Effector memory CD8-positive, alpha-beta T cell (primary cell): ENCODE data around the gene SMYD5.
A peak's percentile ranks its signal among the peaks of the same experiment; 100 is the strongest.

Source experiments
- ATAC-seq: fragments of 150-1000 bp; cut with Tn5 transposase; replicated peaks from 2 replicates; pipeline ENCODE4 v1.10.0; 2021; ENCODE audit warnings: mild to moderate bottlenecking, moderate library complexity
- DNase-seq, 3 experiments: peaks; one replicate each; pipeline ENCODE4 v3.0.0; 2021
- H3K27ac Mint-ChIP-seq, 2 donors: one replicate each; pipeline ENCODE4 v1.8.0; 2022; ENCODE audit warnings: mild to moderate bottlenecking in 2 of 2, mixed read lengths in 2 of 2, moderate library complexity in 2 of 2
- H3K27me3 Mint-ChIP-seq, 2 donors: one replicate each; pipeline ENCODE4 v1.8.0; 2022; ENCODE audit warnings: mixed read lengths in 2 of 2
- H3K36me3 Mint-ChIP-seq: one replicate; pipeline ENCODE4 v1.8.0; 2022; ENCODE audit warnings: mild to moderate bottlenecking, moderate library complexity, mixed read lengths; ENCODE audit not compliant: insufficient read depth
- H3K4me1 Mint-ChIP-seq, 2 donors: one replicate each; pipeline ENCODE4 v1.8.0; 2022; ENCODE audit warnings: low read depth in 2 of 2, mixed read lengths in 2 of 2
- H3K4me3 Mint-ChIP-seq, 2 donors: one replicate each; pipeline ENCODE4 v1.8.0; 2022; ENCODE audit warnings: mild to moderate bottlenecking in 2 of 2, mixed read lengths in 2 of 2, moderate library complexity in 2 of 2
- H3K9me3 Mint-ChIP-seq, 2 donors: one replicate each; pipeline ENCODE4 v1.8.0; 2022; ENCODE audit warnings: mixed read lengths in 2 of 2

The SMYD5 gene

DNA sequence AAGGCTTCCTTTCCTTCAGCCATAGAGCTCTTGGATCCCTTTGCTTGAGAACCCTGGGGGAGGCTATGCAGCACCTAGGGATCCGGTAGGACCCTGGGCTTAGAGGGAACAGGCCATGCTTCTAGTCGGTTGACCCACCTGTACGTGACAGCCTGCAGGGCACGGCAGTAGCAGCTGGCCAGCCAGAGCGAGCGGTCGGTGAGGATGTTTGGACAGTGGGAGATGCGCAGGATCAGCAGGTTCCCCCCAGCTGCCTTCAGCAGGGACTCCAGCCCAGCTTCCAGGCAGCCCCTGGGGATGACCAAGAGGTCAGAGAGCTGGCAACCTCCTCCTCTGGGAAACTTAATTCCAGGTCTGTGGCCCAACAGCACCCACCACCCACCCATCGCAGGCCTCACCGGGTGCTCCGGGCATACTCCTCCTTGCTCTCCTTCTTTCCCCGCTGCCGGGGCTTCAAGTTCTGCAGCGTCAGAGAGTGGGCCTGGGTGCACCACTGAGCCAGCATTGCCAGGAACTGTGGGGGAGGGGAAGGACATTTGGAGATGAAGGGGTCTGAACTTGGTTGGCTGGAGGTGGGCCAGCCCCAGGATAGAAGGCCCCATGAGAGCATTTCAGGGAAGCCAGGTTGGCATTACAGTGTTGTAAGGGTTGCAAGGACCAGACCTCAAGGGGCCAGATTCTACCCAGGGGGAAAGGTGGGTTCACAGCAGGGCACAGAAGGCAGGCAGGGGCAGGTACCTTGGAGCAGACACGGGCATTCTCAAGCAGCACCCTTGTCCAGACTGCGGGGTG lies 49.7 kb downstream of the SMYD5 start:
- Mint-ChIP-seq H3K27me3 (no peaks in the 10 kb centered on the region), H3K9me3 (no peaks in the 10 kb centered on the region), H3K36me3 (peaks cover 8% of the 10 kb centered on the region), H3K27ac (no peak overlapping the region), H3K4me3 (no peak overlapping the region), H3K4me1 (peaks cover 9 to 12% of the 10 kb centered on the region in 2 donors)
- ATAC-seq, result no peak
- DNase-seq, result no peak

DNA sequence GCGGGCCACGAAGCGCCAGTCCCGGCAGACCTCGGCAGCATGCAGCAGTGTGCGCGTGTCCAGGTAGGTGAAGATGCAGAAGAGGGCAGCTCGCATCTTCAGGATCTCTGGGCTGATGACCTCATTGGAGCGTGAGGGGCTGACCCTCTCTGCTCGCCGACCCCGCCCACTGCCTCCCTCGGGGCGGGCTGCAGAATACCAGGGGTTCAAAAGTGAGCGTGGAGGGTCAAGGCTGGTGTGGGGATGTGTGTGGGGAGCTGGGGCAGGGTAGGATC lies 50.2 kb downstream of the SMYD5 start:
- Mint-ChIP-seq H3K4me3 (no peak overlapping the region), H3K9me3 (no peaks in the 10 kb centered on the region), H3K27me3 (no peaks in the 10 kb centered on the region), H3K27ac (no peak overlapping the region), H3K4me1 (peaks cover 9 to 12% of the 10 kb centered on the region in 2 donors), H3K36me3 (peaks cover 8% of the 10 kb centered on the region)
- DNase-seq, result no peak
- no peak for ATAC-seq

DNA sequence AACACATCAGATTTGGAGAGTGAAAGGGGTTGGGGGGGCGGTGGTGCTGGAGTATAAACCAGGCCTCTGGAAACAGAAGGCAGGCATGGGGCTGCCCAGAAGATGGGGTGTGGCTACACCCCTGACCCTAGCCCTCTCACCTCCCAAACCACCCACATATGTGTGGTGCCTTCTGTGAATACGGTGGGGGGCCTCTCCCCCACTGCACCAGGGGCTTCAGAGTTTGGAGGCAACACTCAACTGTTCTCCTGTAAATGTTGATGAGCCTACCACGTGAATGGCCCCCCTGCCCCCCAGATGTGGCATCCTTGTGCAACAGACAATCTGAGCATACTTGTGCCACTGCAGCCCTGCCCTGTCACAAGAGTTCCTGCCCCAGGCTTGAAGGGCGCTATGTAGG lies 50.7 kb downstream of the SMYD5 start:
- no peak for DNase-seq
- Mint-ChIP-seq H3K27ac (no peak overlapping the region), H3K27me3 (no peaks in the 10 kb centered on the region), H3K4me3 (no peak overlapping the region), H3K9me3 (no peaks in the 10 kb centered on the region), H3K4me1 (peaks cover 9 to 14% of the 10 kb centered on the region in 2 donors), H3K36me3 (peaks cover 8% of the 10 kb centered on the region)
- no peak for ATAC-seq

DNA sequence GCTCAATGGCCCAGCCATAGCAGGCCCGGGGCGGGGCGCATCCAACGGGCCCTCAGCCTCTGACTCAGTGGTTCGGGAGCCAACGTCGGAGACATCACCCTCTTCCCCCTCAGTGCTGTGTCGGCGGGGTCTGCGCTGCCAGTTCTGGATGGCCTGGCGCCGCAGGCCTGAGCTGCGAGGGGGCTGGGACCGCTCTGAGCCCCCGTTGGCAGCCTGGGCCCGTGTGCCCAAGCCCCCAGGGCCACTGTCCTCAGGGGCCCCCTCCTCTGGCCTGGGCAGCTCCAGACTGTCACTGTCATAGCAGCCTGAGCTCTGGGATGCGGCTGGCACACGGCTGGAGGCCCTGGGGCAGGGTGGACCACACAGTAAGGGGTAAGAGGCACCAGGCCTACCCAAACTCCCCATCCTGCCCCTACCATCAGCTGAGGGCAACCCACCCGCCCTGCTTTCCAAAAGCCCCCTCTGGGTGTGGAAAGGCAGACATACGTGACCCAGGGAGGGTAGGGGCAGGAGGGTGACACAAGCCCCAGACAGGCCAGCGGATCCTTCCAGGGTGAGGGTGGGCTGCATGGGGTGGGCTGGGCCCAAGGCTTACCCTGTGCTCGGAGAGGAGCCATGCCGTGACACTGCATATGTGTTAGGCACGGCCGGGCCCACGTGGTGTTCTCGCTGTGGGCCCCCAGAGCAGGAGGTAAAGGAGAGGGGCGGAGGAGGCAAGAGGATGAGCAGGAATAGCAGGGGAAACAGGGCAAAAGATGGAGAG lies 51.4 kb downstream of the SMYD5 start:
- H3K4me1 Mint-ChIP-seq, result peaks cover 9 to 17% of the 10 kb centered on the region in 2 donors
- no peak overlapping the region for H3K4me3 Mint-ChIP-seq
- peaks cover 8% of the 10 kb centered on the region for H3K36me3 Mint-ChIP-seq
- ATAC-seq (no peak), DNase-seq (no peak)
- no peak overlapping the region for H3K27ac Mint-ChIP-seq
- H3K27me3 Mint-ChIP-seq, result no peaks in the 10 kb centered on the region
- H3K9me3 Mint-ChIP-seq, result no peaks in the 10 kb centered on the region

DNA sequence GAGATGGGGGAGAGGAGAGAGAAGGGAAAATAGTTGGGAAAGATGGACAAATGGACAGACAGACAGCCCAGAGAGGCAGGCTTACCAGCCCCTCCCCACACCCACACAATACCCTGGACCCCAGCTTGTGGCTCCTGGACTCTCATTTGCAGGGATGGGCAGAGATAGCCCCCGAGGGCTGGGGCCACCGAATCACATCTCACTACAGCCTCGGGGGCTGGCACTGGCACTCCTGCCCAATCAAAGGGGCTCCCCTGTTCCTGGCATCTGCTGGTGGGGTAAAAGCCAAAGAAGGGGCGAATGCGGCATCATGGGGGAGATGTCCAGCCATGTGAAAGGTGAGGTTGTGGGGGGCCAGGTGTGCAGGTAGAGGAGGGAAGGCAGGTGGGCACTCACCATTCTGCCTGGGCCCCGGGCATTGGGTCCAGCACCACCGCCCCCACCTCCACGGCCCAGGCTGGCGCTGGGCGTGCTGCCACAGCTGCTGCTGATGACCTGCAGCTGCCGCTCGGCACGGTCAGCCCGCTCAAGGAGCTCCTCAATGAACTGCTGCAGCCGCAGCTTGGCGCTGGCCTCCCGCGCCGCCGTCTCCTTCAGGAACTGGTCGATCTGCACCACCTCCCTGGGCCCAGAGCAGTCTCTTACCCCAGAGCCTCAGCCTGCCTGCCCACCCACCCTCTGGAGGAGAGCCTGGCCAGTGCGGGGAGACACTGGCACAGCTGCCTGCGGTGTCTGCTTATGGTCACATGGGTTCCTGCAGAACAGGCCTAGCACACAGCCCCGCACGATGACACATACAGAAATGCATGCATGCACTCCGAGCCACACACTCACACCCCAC lies 52.2 kb downstream of the SMYD5 start:
- ATAC-seq (no peak), DNase-seq (no peak)
- Mint-ChIP-seq H3K27me3 (no peaks in the 10 kb centered on the region), H3K27ac (no peak overlapping the region), H3K4me1 (peaks cover 15 to 17% of the 10 kb centered on the region in 2 donors), H3K4me3 (no peak overlapping the region), H3K36me3 (peaks cover 8% of the 10 kb centered on the region), H3K9me3 (no peaks in the 10 kb centered on the region)

DNA sequence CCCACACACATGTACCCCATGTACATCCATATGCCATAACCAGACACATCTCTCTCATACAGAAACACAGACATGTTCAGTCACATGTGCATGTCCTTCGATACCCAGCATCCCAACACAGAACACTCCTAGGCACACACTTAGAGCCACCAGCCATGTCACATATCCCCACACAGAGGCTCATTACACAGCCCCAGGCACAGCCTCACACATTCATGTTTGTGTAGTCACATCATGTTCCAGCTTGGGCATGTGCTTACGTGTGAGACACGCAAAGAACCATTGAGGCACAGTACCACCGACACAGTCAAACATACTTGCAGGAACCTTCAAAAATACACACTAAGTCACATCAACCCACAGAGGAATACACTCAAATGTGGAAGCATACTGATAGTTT lies 53.0 kb downstream of the SMYD5 start:
- no peaks in the 10 kb centered on the region for H3K9me3 Mint-ChIP-seq
- H3K27ac Mint-ChIP-seq, result no peak overlapping the region
- ATAC-seq (no peak), DNase-seq (no peak)
- H3K4me3 Mint-ChIP-seq, result no peak overlapping the region
- no peaks in the 10 kb centered on the region for H3K27me3 Mint-ChIP-seq
- peaks cover 8% of the 10 kb centered on the region for H3K36me3 Mint-ChIP-seq
- peaks cover 15 to 17% of the 10 kb centered on the region in 2 donors for H3K4me1 Mint-ChIP-seq

DNA sequence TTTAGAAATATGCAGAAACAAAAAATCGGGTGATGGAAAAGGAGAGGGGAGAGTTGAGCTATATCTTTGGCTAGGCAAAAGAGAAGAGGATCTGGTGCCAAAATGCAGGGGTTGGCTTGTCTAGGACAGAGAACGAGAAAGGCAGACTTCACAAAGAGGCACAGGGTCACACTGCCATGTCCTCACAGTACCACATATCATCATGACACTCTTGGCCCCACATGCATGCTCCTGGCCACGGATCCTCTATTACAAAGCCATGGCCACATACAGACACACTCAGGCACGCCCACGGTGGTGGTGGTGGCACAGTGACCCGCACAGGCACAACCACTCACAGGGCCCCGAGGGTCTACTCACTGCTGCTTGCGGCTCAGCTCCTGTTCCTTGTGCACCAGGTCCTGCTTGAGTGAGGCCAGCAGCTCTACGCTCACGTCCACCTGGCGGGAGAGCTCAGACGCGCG lies 54.4 kb downstream of the SMYD5 start:
- Mint-ChIP-seq H3K4me1 (peaks cover 15 to 17% of the 10 kb centered on the region in 2 donors), H3K36me3 (peaks cover 3% of the 10 kb centered on the region), H3K9me3 (no peaks in the 10 kb centered on the region), H3K4me3 (peak overlapping the region; percentile 41 to 53), H3K27ac (no peak overlapping the region), H3K27me3 (no peaks in the 10 kb centered on the region)
- no peak for DNase-seq
- no peak for ATAC-seq

DNA sequence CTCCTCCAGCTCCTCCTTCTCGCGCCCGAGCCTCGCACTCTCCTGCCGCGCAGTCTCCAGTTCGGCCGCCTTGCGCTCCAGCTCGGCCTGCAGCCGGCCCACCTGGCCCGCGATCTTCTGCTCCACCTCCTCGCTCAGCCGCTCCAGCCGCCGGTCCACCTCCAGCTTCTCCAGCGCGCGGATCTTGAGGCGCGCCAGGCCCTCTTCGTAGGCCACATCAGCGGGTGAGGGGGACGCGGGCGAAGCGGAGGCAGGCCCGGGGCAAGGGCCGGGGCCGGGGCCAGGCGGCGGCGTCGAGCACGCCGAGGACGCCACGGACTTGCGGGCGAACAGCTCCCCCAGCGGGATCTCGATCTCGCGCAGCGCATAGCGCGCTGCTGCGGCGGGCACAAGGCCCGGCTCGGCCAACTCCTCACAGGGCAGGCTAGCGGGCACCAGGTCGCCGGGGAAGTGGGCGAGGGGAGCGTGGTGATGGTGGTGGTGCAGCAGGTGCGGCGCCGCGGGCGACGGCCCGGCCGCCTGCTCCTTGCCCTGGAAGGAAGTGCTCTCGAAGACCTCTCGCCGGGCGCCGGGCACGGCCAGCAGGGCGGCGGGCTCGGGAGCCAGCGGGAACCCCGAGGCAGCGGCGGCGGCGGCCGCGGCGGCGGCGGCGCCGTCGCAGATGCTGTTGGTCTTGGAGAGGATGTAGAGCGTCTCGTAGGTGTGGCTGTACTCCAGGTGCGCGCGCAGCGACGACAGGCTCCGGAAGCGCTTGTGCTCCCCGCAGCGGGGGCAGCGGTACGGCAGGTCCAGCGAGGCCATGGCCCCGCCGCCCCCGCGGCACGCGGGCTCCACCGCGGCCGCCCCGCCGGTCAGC lies 55.0 kb downstream of the SMYD5 start:
- H3K36me3 Mint-ChIP-seq, result no peaks in the 10 kb centered on the region
- H3K27me3 Mint-ChIP-seq, result no peaks in the 10 kb centered on the region
- H3K27ac Mint-ChIP-seq, result no peak overlapping the region
- ATAC-seq, result peak; percentile 95
- peak overlapping the region in 1 of 2 donors; percentile 41 for H3K4me3 Mint-ChIP-seq
- H3K9me3 Mint-ChIP-seq, result no peaks in the 10 kb centered on the region
- DNase-seq, result peak; percentile 56 to 60 (median 57)
- peaks cover 15 to 17% of the 10 kb centered on the region in 2 donors for H3K4me1 Mint-ChIP-seq

DNA sequence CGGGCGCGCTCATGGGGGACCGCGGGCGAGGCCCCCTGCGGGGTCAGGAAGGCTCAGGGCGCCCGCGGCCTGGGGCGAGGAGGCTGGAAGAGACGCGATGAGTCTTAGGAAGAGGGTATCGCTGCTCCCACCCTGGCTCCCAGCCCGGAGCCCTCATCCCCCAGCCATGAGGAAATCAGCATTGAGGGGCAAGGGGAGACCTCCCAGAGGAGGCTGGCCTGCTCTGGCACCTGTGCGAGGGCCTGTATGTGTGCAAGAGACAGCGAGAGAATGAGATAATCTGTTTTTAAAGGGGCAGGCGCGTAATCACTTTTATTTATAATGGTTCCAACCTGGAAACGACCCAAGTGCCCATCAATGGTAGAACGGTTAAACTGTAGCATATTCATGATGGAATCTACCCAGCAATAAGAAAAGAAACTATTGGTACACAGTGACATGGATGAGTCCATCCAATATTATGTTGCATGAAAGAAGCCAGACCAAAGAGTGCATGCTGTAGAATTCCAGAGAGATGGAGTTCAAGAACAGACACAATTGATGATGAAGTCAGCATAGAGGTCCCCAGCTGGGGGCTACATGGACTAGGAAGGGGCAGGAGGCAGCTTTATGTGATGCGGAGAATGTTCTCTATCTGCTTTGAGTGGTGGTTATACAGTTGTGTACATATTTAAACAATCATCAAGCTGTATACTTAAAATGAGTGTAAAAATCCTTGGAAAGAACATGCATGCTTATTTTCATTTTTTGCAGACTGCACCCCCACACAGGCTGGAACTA lies 55.8 kb downstream of the SMYD5 start:
- Mint-ChIP-seq H3K27ac (no peak overlapping the region), H3K4me1 (peaks cover 15 to 17% of the 10 kb centered on the region in 2 donors), H3K27me3 (no peaks in the 10 kb centered on the region), H3K9me3 (no peaks in the 10 kb centered on the region), H3K4me3 (peak overlapping the region; percentile 54 to 68), H3K36me3 (no peaks in the 10 kb centered on the region)
- peak; percentile 14 for ATAC-seq
- no peak for DNase-seq

DNA sequence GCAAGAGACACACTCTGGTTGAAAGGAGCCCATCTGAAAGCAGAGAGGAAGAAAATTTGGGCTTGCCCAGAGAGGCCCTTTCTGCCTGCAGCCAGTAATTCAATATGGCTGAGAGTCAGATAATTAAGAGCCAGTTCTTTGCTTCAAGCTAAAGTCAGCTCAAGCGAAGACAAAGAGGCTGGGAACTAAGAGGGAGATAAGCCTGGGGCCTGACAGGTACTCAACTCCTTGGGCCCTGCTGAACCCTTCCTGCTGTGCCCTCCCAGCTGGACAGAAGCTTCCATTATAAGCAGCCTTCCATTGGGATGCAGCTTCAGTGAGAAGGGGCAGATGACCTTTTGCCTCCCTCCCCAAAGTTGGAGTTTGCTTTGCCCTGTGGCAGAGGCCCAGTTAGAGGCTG lies 58.2 kb downstream of the SMYD5 start:
- Mint-ChIP-seq H3K9me3 (no peaks in the 10 kb centered on the region), H3K4me3 (no peak overlapping the region), H3K36me3 (no peaks in the 10 kb centered on the region), H3K27ac (no peak overlapping the region), H3K27me3 (no peaks in the 10 kb centered on the region), H3K4me1 (peaks cover 10% of the 10 kb centered on the region in 2 donors)
- ATAC-seq (no peak), DNase-seq (no peak)
